GM12865 (cell line): ENCODE measurements around the gene SUCLA2.
A peak's percentile ranks its signal among the peaks of the same experiment; 100 is the strongest.

Source experiments
- DNase-seq: peaks from one replicate; pipeline ENCODE4 v3.0.0; 2010; ENCODE audit warnings: low read depth
- H3K4me3 ChIP-seq: 2 replicates; pipeline ENCODE4 v1.5.1; 2011; ENCODE audit warnings: mild to moderate bottlenecking, low read depth, low read length, control low read depth
- TF ChIP-seq, protein P1 (sequence below): IDR thresholded peaks from 2 replicates; pipeline ENCODE4 v1.5.1; 2011; ENCODE audit warnings: low read length, control low read depth, low read depth, inconsistent platforms; ENCODE audit not compliant: insufficient read depth; ENCODE audit errors: missing control alignments

Gene SUCLA2

DNA sequence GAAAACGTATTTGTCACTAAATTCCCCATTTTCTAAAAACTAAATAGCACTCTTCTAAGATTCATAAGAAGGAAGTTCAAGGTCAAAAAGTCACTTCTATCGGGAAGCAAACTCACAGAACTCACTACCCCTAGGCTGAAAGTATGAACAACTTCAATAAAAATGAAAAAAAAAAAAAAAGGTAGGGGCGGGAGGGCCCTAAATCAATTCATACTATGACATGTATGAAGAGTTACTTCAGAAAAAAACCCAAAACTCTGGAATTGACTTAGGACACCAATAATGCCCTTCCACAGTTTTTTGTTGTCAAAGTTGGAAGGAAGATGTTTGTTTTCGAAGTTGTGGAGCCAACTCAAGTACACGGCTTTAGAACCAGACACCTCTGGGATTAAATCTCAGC, 1.1 kb downstream of the SUCLA2 start:
- no peak for DNase-seq
- TF ChIP-seq, protein P1, sequence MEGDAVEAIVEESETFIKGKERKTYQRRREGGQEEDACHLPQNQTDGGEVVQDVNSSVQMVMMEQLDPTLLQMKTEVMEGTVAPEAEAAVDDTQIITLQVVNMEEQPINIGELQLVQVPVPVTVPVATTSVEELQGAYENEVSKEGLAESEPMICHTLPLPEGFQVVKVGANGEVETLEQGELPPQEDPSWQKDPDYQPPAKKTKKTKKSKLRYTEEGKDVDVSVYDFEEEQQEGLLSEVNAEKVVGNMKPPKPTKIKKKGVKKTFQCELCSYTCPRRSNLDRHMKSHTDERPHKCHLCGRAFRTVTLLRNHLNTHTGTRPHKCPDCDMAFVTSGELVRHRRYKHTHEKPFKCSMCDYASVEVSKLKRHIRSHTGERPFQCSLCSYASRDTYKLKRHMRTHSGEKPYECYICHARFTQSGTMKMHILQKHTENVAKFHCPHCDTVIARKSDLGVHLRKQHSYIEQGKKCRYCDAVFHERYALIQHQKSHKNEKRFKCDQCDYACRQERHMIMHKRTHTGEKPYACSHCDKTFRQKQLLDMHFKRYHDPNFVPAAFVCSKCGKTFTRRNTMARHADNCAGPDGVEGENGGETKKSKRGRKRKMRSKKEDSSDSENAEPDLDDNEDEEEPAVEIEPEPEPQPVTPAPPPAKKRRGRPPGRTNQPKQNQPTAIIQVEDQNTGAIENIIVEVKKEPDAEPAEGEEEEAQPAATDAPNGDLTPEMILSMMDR, result no peak
- peak overlapping the region; percentile 95 for H3K4me3 ChIP-seq

DNA sequence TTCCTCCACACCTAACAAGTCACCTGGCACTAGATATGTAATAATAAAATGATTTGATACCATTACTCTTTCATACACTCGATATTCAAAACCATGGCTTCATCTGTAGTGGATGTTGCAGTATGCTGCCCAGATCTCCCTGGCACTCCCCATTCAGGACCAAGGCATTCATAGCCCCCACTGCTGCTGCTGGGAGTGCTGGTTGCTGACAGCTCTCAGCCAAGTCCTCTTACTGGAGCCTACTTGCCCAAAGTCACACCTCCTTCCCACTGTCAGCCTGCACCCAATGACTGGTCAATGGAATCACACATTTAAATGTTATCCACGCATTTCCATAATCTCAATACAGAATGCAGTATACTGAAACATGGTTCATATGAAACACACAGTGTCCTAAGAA, 3.7 kb downstream of the SUCLA2 start:
- TF ChIP-seq, protein P1, result no peak
- no peak for DNase-seq
- no peak overlapping the region for H3K4me3 ChIP-seq

DNA sequence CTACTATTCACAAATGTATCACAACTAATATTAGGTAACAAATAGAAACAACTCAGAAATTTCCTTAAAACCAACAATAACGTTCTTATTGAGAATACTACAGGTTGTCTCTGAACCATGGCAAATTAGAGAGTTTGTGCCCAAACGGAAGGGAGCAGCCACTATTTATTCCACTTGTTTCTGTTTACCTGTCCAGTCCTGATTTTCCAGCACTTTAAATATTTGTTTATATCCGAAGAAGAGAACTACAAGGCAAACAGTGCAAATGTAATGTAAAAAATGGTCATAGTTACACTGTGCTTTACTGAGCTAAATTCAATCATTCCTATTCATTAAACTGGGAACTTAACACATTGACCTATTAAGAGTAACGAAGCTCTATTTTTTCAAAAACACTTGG, 9.2 kb downstream of the SUCLA2 start:
- no peak overlapping the region for H3K4me3 ChIP-seq
- DNase-seq, result no peak
- TF ChIP-seq, protein P1, result no peak

DNA sequence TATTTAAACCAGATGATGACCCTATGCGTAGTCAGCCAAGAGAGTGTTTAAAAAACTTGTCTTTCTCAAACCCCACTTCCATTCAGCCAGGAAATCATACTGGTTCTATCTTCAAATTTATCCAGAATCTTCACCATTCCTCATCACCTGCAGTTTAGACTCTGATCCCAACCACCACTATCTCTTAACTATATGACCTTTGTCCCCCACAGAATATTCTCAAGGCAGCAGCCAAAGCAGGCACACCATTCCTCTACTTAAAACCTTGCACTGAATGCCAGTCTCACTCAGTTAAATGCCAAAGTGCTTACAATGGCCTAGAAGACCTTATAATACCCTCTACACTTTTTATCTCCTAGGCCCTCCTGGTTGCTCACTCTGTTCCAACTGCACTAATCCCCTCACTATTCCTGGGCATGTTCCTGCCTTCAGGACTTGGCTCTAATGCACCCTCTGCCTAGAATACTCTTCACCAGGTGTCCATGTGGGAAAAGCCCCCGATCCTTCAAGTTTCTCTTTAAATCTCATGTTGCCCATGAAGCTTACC, 10.1 kb downstream of the SUCLA2 start:
- TF ChIP-seq, protein P1, result no peak

DNA sequence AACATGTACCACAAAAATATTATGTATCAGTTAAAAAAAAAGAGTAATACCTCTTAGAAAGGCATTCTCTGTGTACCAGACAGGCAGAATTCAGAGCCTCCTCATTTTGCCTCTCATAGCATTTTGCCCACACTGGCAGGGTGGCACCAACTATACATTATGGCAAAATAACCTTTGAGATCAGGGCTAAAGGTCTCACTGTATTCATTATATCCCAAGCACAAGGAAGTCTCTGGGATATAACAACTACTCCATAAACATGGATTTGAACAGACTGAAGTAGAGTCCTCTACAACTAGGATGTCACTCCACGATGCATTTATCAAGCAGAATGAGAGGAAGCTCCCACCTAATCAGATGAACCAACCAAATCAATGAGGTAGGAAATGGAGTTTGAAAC, 10.6 kb downstream of the SUCLA2 start:
- DNase-seq, result no peak
- TF ChIP-seq, protein P1, result no peak
- no peak overlapping the region for H3K4me3 ChIP-seq

More for the DNA sequence above, 10.1 kb downstream of the SUCLA2 start:
- H3K4me3 ChIP-seq, result no peak overlapping the region
- DNase-seq, result no peak

DNA sequence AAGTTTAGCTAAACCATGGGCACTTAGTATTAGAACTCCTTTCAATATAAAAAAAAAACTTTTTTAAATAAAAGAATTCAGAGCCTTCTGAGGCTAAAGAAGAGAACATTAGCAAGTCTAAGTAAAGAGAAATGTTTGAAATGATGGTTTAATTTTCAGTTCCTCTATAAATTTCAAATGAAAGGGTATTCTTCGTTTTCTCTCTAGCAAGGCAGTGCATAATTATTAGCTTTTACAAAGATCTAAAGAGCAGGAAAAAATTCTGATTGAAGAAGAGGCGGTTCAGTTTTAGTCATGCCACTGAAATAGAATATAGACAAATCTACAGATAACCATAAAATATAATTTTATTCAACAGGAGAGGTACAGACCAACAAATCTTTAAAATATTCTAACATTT, 18.0 kb downstream of the SUCLA2 start:
- TF ChIP-seq, protein P1, result no peak
- no peak overlapping the region for H3K4me3 ChIP-seq
- DNase-seq, result no peak

DNA sequence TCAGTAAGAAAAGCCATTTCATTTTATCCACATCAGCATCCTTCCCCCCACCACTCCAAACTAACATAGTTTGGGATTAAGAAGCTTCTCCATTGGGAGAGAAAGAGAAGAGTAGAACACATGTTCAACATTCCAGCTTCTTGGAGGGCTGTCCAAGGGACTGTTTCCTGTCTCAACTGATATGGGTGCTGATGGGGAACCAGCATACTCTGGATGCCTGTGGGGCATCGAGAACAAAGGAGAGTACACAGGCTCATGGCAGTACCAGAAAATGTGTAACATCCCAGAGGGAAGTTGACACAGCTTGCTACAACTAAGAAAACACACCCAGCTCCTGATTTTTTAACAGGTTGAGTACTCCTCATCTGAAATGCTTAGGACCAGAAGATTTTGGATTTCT, 24.7 kb downstream of the SUCLA2 start:
- H3K4me3 ChIP-seq, result no peak overlapping the region
- TF ChIP-seq, protein P1, result no peak
- no peak for DNase-seq
